HepG2 (cell line): Measurements from ENCODE around the gene CES2. TPM values are rescaled to one million over a fixed set of nuclear protein-coding genes. Genes with fewer than 3 reads are reported as not detected.
A peak's percentile ranks its signal among the peaks of the same experiment; 100 is the strongest.

Experiments
- CBFB ChIP-seq: sonication (generic); formaldehyde crosslinking; IDR thresholded peaks from 2 replicates; pipeline ENCODE4 v1.4.0; 2020; ENCODE audit warnings: missing genetic modification reagents
- CENPX ChIP-seq: sonication (generic); formaldehyde crosslinking; IDR thresholded peaks from 2 replicates; pipeline ENCODE4 v1.9.0; 2021; ENCODE audit warnings: mild to moderate bottlenecking, missing genetic modification reagents, moderate library complexity
- FIP1L1 ChIP-seq: fragments of 200-400 bp; formaldehyde crosslinking; IDR thresholded peaks from 2 replicates; pipeline ENCODE4 v1.6.1; 2018; ENCODE audit warnings: low read depth, mild to moderate bottlenecking, low read length, moderate library complexity, borderline replicate concordance; ENCODE audit not compliant: insufficient read depth
- FOXA1 ChIP-seq, 2 experiments: fragments of 450-650 bp in 1 of 2; sonication (generic) in 1 of 2; formaldehyde crosslinking in 1 of 2; IDR thresholded peaks; 2 replicates each; pipeline versions ENCODE4 v1.4.0 to v1.6.1; 2016 to 2020; ENCODE audit warnings: missing genetic modification reagents in 1 of 2
- FOXP1 ChIP-seq, 2 experiments: fragments of 450-650 bp in 1 of 2; IDR thresholded peaks; 2 replicates each; pipeline ENCODE4 v1.6.1; 2017 to 2018; ENCODE audit warnings: antibody characterized with exemption in 1 of 2
- KLF16 ChIP-seq, 2 experiments: sonication (generic) in 1 of 2; formaldehyde crosslinking in 1 of 2; IDR thresholded peaks; 2 replicates each; pipeline versions ENCODE4 v1.6.1 to v1.8.0; 2016 to 2023; ENCODE audit warnings: missing genetic modification reagents in 2 of 2, missing compliant biosample characterization in 1 of 2
- MYNN ChIP-seq: sonication (generic); formaldehyde crosslinking; IDR thresholded peaks from 2 replicates; pipeline ENCODE4 v1.4.0; 2020; ENCODE audit warnings: mild to moderate bottlenecking, low read depth, missing genetic modification reagents
- NFIC ChIP-seq: IDR thresholded peaks from 2 replicates; pipeline ENCODE4 v1.6.1; 2012; ENCODE audit warnings: mild to moderate bottlenecking, low read length, inconsistent platforms
- SNRNP70 ChIP-seq: fragments of 200-400 bp; formaldehyde crosslinking; IDR thresholded peaks from 2 replicates; pipeline ENCODE4 v1.6.1; 2017; ENCODE audit warnings: mild to moderate bottlenecking, low read depth, low read length, moderate library complexity
- SRSF4 ChIP-seq: fragments of 200-400 bp; formaldehyde crosslinking; IDR thresholded peaks from one replicate; pipeline ENCODE4 v1.6.1; 2018; ENCODE audit warnings: mild to moderate bottlenecking, low read depth, low read length, moderate library complexity; ENCODE audit not compliant: poor library complexity, severe bottlenecking
- TCF12 ChIP-seq, 2 experiments: fragments of 450-650 bp in 1 of 2; sonication (generic) in 1 of 2; formaldehyde crosslinking in 1 of 2; IDR thresholded peaks; 2 replicates each; pipeline versions ENCODE4 v1.6.1 to v1.8.0; 2017 to 2022; ENCODE audit warnings: antibody characterized with exemption in 1 of 2, mild to moderate bottlenecking in 1 of 2, missing genetic modification reagents in 1 of 2, moderate library complexity in 1 of 2
- ZBTB8A ChIP-seq: sonication (generic); formaldehyde crosslinking; IDR thresholded peaks from 2 replicates; pipeline ENCODE4 v1.4.0; 2020; ENCODE audit warnings: mild to moderate bottlenecking, low read depth, missing genetic modification reagents, borderline replicate concordance
- ZFP41 ChIP-seq: sonication (generic); formaldehyde crosslinking; IDR thresholded peaks from 2 replicates; pipeline ENCODE4 v1.4.0; 2020; ENCODE audit warnings: mild to moderate bottlenecking, missing genetic modification reagents, borderline replicate concordance
- ZFP90 ChIP-seq: sonication (generic); formaldehyde crosslinking; IDR thresholded peaks from 2 replicates; pipeline ENCODE4 v1.8.0; 2022; ENCODE audit warnings: missing genetic modification reagents, mild to moderate bottlenecking, inconsistent platforms, borderline replicate concordance
- ZKSCAN5 ChIP-seq: sonication (generic); formaldehyde crosslinking; IDR thresholded peaks from 2 replicates; pipeline ENCODE4 v1.5.1; 2020; ENCODE audit warnings: mild to moderate bottlenecking, missing genetic modification reagents
- ZNF30 ChIP-seq: sonication (generic); formaldehyde crosslinking; IDR thresholded peaks from 2 replicates; pipeline ENCODE4 v1.5.0; 2020; ENCODE audit warnings: mild to moderate bottlenecking, missing genetic modification reagents
- ZNF333 ChIP-seq: sonication (generic); formaldehyde crosslinking; IDR thresholded peaks from 2 replicates; pipeline ENCODE4 v1.4.0; 2020; ENCODE audit warnings: mild to moderate bottlenecking, missing genetic modification reagents, borderline replicate concordance
- ZNF430 ChIP-seq: sonication (generic); formaldehyde crosslinking; IDR thresholded peaks from 2 replicates; pipeline ENCODE4 v1.9.0; 2021; ENCODE audit warnings: mild to moderate bottlenecking, missing genetic modification reagents
- ZNF773 ChIP-seq: sonication (generic); formaldehyde crosslinking; IDR thresholded peaks from 2 replicates; pipeline ENCODE4 v1.4.0; 2020; ENCODE audit warnings: missing genetic modification reagents, borderline replicate concordance
- ZNF775 ChIP-seq: sonication (generic); formaldehyde crosslinking; IDR thresholded peaks from 2 replicates; pipeline ENCODE4 v1.4.0; 2020; ENCODE audit warnings: missing genetic modification reagents, mild to moderate bottlenecking, moderate library complexity, borderline replicate concordance
- ZSCAN25 ChIP-seq: sonication (generic); formaldehyde crosslinking; IDR thresholded peaks from 2 replicates; pipeline ENCODE4 v1.8.0; 2022; ENCODE audit warnings: mild to moderate bottlenecking, missing genetic modification reagents
- polyA plus RNA-seq, 8 experiments: library from polyadenylated mRNA; depleted of rRNA in 3 of 8; stranded (reverse) in 7 of 8; unstranded in 1 of 8; fragments of >200 nt; fragmentation: Illumina TruSeq in 4 of 8; extraction: Trizol in 4 of 8; gene quantifications; 2 replicates each; pipeline versions ENCODE4 v1.2.1 to v1.2.3, GENCODE V29; 2011 to 2016; ENCODE audit warnings: low read depth in 4 of 8, missing spikeins in 1 of 8, mixed read lengths in 1 of 8; ENCODE audit not compliant: insufficient read depth in 1 of 8
- total RNA-seq, 5 experiments: library from RNA; depleted of rRNA; stranded (reverse); fragments of >200 nt; fragmentation: Illumina TruSeq; extraction: Trizol; gene quantifications; 2 replicates each; pipeline ENCODE4 v1.2.3, GENCODE V29; 2016; ENCODE audit warnings: low read depth in 1 of 5
- TF ChIP-seq, protein P1 (sequence below): IDR thresholded peaks from 2 replicates; pipeline ENCODE4 v1.6.1; 2016; ENCODE audit warnings: low read depth
- TF ChIP-seq, protein P2 (sequence below): sonication (generic); formaldehyde crosslinking; IDR thresholded peaks from 2 replicates; pipeline ENCODE4 v1.8.1; 2022; ENCODE audit warnings: low read depth, mild to moderate bottlenecking, missing genetic modification reagents
- TF ChIP-seq, protein P3 (sequence below): sonication (generic); formaldehyde crosslinking; IDR thresholded peaks from 2 replicates; pipeline ENCODE4 v1.5.1; 2020; ENCODE audit warnings: mild to moderate bottlenecking, moderate library complexity, missing genetic modification reagents

Gene CES2
- total and polyA plus RNA-seq, 2 of the 13 experiments (the other 11 are each of a cell fraction or from before 2014, with no cell fraction given): 50.6 to 63.8 TPM

DNA sequence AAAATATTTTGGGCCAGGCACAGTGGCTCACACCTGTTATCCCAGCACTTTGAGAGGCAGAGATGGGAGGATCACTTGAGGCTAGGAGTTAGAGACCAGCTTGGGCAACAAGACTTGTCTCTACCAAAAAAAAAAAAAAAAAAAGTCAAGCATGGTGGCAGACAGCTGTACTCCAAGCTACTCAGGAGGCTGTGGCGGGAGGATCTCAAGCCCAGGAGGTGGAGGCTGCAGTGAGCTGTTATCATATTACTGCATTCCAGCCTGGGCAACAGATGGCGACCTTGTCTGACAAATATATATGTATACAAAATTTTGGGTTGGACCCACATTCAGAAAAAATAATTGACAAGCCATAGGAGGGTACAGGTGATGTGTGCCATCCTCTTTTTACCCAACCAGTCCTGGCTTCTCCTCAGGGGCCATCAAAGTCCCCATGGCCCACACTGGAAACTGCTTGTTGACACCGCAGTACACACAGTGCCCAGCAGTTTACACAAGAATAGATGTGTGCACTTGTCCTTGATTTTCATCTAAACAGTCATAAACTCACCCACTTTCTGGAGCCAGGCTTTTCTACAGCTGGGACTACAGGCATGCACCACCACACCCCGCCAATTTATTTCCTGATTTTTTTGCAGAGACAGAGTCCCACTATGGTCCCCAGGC is 1.7 kb downstream of the CES2 start (continued):
- TF ChIP-seq NFIC (no peak), KLF16 (CRISPR knock-in tag; IDR thresholded peaks at IDR 0.05) (no peak), ZFP41 (CRISPR knock-in tag) (no peak), SNRNP70 (no peak), SRSF4 (no peak), ZNF430 (no peak), MYNN (CRISPR knock-in tag) (no peak), ZNF775 (no peak), ZNF773 (CRISPR knock-in tag) (no peak), ZKSCAN5 (CRISPR knock-in tag) (no peak), FOXA1 (IDR thresholded peaks at IDR 0.05) (no peak), FOXA1 (CRISPR knock-in tag; IDR thresholded peaks at IDR 0.05) (peak; percentile 78), FIP1L1 (no peak), ZNF333 (no peak), FOXP1 (IDR thresholded peaks at IDR 0.05) (no peak), FOXP1 (CRISPR knock-in tag; IDR thresholded peaks at IDR 0.05) (peak; percentile 36; the same call in 1 of the 2 replicates), ZNF30 (CRISPR knock-in tag) (no peak), CENPX (no peak), TCF12 (IDR thresholded peaks at IDR 0.05) (no peak), TCF12 (CRISPR knock-in tag; IDR thresholded peaks at IDR 0.05) (no peak), ZBTB8A (no peak), ZFP90 (CRISPR knock-in tag) (no peak), ZSCAN25 (peak; percentile 17; the same call in 1 of the 2 replicates), CBFB (CRISPR knock-in tag) (no peak)
- TF ChIP-seq, protein P1, sequence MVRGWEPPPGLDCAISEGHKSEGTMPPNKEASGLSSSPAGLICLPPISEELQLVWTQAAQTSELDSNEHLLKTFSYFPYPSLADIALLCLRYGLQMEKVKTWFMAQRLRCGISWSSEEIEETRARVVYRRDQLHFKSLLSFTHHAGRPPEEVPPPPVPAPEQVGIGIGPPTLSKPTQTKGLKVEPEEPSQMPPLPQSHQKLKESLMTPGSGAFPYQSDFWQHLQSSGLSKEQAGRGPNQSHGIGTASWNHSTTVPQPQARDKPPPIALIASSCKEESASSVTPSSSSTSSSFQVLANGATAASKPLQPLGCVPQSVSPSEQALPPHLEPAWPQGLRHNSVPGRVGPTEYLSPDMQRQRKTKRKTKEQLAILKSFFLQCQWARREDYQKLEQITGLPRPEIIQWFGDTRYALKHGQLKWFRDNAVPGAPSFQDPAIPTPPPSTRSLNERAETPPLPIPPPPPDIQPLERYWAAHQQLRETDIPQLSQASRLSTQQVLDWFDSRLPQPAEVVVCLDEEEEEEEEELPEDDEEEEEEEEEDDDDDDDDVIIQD (CRISPR knock-in tag): no peak
- TF ChIP-seq, protein P2, sequence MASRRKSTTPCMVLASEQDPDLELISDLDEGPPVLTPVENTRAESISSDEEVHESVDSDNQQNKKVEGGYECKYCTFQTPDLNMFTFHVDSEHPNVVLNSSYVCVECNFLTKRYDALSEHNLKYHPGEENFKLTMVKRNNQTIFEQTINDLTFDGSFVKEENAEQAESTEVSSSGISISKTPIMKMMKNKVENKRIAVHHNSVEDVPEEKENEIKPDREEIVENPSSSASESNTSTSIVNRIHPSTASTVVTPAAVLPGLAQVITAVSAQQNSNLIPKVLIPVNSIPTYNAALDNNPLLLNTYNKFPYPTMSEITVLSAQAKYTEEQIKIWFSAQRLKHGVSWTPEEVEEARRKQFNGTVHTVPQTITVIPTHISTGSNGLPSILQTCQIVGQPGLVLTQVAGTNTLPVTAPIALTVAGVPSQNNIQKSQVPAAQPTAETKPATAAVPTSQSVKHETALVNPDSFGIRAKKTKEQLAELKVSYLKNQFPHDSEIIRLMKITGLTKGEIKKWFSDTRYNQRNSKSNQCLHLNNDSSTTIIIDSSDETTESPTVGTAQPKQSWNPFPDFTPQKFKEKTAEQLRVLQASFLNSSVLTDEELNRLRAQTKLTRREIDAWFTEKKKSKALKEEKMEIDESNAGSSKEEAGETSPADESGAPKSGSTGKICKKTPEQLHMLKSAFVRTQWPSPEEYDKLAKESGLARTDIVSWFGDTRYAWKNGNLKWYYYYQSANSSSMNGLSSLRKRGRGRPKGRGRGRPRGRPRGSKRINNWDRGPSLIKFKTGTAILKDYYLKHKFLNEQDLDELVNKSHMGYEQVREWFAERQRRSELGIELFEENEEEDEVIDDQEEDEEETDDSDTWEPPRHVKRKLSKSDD (CRISPR knock-in tag): no peak
- TF ChIP-seq, protein P3, sequence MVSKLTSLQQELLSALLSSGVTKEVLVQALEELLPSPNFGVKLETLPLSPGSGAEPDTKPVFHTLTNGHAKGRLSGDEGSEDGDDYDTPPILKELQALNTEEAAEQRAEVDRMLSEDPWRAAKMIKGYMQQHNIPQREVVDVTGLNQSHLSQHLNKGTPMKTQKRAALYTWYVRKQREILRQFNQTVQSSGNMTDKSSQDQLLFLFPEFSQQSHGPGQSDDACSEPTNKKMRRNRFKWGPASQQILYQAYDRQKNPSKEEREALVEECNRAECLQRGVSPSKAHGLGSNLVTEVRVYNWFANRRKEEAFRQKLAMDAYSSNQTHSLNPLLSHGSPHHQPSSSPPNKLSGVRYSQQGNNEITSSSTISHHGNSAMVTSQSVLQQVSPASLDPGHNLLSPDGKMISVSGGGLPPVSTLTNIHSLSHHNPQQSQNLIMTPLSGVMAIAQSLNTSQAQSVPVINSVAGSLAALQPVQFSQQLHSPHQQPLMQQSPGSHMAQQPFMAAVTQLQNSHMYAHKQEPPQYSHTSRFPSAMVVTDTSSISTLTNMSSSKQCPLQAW (CRISPR knock-in tag): no peak
